ENCODE measurements around the gene SKIDA1.

The SKIDA1 gene

DNA sequence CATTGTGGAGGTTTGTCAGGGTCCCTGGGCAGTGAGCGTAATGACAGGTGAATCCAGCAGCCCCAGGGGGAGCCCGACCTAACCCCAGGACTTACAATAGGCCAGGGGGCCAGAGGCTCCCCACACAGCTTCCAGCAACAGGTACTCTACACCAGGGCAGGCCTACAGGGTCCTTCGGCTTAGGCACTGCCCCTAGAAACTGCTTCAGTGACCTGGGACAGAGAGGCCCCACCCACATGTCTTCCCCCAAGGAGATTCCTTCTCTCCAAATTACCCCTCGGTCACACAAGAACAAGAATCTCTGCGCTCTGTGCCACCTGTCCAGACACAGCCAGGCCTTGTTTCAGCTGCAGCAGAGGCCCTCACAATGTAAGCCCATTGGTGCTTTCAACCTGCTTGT, 24.4 kb downstream of the SKIDA1 start:
- H3K27ac ChIP-seq = no peak overlapping the region
- TF ChIP-seq, protein P1, sequence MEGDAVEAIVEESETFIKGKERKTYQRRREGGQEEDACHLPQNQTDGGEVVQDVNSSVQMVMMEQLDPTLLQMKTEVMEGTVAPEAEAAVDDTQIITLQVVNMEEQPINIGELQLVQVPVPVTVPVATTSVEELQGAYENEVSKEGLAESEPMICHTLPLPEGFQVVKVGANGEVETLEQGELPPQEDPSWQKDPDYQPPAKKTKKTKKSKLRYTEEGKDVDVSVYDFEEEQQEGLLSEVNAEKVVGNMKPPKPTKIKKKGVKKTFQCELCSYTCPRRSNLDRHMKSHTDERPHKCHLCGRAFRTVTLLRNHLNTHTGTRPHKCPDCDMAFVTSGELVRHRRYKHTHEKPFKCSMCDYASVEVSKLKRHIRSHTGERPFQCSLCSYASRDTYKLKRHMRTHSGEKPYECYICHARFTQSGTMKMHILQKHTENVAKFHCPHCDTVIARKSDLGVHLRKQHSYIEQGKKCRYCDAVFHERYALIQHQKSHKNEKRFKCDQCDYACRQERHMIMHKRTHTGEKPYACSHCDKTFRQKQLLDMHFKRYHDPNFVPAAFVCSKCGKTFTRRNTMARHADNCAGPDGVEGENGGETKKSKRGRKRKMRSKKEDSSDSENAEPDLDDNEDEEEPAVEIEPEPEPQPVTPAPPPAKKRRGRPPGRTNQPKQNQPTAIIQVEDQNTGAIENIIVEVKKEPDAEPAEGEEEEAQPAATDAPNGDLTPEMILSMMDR (conservative IDR thresholded peaks at IDR 0.05) = no peak
- TF ChIP-seq ZFX (IDR thresholded peaks at IDR 0.05) = no peak

DNA sequence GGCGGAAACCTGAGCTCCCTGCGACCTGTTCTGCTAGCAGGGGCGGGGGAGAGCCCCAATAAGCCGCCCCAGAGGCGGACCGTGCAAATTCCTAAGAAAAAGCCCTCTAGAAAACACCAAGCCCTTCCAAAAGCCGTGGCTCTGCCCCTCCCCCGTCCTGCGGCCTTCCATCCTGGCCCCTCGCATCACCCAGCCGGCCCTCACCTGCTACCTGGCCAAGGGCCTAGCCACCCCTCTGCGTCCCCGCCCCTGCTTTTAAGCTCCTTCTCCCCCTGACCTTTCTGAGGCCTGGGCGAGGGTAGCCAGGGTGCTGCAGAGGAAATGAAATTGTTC, 24.9 kb downstream of the SKIDA1 start:
- no peak overlapping the region for H3K27ac ChIP-seq
- no peak for TF ChIP-seq ZFX (IDR thresholded peaks at IDR 0.05)
- TF ChIP-seq, protein P1 (conservative IDR thresholded peaks at IDR 0.05) = no peak

DNA sequence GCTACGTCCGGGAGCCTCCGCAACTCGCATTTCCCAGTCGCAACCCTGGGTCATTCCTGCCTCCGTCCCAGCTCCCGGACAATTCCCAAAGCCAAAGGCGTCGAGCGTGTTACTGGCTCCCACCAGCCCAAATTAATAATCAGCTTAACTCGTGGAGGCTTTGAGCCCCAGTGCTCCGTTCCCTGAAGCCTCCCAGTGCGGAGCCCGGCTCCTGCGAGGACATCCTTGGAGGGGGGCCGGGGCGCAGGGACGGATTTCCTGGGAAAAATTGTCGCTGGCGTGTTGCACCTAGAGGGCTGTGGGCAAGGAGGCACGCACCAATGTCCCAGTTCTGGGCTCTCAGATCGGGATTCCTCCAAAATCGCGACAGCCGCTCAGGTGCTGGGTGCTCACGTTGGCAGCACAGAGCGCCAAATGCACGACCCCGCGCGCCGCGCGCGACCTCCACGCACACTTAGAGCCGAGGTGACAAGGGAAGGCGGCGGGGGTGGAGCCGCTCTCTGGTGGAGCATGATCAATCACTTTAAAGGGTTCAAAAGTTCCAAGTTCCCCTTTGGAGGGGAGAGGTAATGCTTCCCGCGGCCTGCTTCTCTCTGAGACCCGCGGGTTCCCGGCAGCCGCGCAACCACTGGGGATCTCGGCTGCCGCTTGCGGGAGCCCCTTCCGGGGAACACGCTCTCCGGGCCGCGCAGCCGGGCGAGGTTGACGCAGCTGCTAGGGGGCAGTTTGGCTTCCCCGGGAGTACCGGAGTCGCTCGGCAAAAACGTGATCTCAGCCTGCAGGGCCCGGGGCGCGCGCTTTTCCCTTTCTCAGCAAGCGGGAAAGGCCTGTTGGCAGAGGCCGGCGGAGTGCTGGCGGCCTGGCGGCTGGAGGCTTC, 25.5 kb downstream of the SKIDA1 start:
- no peak overlapping the region for H3K27ac ChIP-seq
- TF ChIP-seq, protein P1 (conservative IDR thresholded peaks at IDR 0.05) = no peak
- no peak for TF ChIP-seq ZFX (IDR thresholded peaks at IDR 0.05)

DNA sequence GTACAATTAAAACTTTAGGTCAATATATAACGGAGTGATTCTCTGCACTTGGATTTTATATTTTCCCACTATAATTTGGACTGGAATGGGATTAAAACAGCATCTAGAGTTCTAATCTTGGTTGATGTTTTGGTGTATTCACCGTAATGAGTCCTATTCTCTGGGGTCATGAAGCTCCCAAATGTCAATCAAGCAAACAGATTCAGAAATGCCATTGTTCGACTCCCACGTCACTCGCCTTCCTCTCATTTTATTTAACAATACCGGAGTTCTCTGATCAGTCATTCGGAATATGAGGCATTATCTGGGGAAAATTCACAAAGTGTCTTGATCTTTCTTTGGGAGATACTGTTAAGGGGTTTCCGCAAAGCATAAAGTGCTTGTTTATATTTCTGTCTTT, 26.5 kb downstream of the SKIDA1 start:
- no peak overlapping the region for H3K27ac ChIP-seq
- TF ChIP-seq, protein P1 (conservative IDR thresholded peaks at IDR 0.05) = no peak
- no peak for TF ChIP-seq ZFX (IDR thresholded peaks at IDR 0.05)

DNA sequence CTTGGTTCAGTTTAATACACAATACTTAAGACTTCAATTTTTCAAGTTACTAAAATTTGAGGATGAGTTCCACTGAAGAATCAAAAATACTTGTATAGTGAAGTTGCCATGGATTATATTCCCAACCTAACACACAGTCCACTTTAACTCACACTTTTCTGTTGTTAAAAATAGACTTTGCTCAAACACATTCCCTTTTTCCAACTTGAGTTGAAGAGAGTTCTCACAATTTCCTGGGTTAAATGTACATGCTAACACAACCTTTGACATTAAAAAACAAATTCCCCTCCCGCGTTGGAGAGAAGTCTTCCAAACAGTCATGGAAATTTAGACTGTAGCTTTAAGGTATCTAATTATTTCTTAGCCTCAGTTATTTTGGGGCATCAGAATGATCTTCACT, 27.1 kb downstream of the SKIDA1 start:
- H3K27ac ChIP-seq = no peak overlapping the region
- TF ChIP-seq, protein P1 (conservative IDR thresholded peaks at IDR 0.05) = no peak
- TF ChIP-seq ZFX (IDR thresholded peaks at IDR 0.05) = no peak

DNA sequence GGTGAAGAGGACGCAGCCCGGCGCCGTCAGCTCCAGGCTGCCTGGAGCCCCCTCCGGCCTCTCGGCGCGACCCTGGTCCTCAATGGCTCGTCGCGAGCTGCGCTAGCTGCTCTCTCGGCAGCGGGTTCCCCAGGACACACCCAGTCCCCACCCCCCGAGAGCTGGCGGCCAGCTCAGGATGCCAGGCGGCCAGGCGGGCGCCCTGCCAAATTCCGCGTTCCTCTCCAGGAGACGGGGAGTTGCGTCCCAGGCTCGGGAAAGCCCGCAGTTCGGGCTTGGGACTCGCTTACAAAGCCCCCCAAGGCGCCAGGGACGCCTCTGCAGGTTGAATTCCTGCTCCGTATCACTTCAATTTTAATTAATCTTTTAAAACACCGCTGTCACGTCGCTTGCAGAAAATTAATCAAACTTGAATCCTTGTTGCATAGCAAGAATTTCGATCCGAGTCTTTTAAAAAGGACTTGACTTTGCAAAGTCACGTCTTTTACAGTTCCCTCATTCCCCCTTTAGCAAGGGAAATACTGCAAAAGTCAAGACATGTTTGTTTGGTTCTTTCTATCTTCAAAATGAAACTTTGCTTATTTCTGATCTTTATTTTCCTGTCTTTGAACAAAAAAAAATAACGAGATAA, 28.2 kb downstream of the SKIDA1 start:
- H3K27ac ChIP-seq = peak overlapping the region; percentile 57; the same call in 1 of the 2 replicates
- no peak for TF ChIP-seq ZFX (IDR thresholded peaks at IDR 0.05)
- TF ChIP-seq, protein P1 (conservative IDR thresholded peaks at IDR 0.05) = no peak
